Fibroblast of skin of right quadriceps (primary cell): ENCODE measurements around the gene ADAM33.

Source experiments
- DNase-seq: peaks from one replicate; pipeline ENCODE4 v3.0.0-alpha.2; 2013

Gene ADAM33

DNA sequence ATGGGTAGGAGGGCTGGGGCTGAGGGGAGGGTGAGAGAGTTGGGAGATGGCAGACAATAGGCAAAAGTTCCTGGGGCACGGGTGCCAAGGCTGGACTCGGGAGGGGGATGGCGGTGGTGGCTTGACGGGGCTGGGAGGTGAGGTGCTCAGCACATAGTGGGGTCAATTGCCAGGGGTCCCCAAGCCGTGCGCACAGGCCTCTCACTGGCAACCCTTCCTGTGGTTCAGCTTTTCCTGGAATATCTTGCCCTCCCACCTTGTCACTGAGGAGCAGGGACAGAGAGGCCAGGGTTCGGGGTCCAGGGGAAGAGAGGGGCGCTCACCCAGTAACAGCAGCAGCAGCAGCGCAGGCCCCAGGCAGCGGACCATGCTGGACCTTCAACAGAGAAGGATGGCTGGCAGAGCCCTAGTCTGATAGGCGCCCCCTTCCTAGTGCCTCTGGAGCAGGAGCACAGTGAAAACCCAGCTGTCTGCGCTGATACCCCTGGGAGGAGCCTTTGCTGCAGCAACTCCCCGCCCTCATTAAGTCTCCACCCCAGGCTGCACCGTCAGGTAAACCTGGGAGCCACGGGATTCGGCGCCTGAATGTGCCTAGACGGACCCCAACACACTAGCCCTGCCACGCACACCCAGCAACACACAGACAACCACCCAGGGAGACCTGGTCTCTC lies 18.6 kb downstream of the ADAM33 start, which contains the start of gene GFRA4:
Gene GFRA4 (minus strand): TSS at position 369 of the 671 bp plus-strand sequence. CDS start 0 bp downstream, at position 369.
- DNase-seq, result no peak

GRCh38 chr20:3661814-3662665 lies 19.8 kb downstream of the ADAM33 start:
- no peak for DNase-seq

GRCh38 chr20:3661060-3661813 lies 20.6 kb downstream of the ADAM33 start:
- no peak for DNase-seq

GRCh38 chr20:3660262-3661059 lies 21.3 kb downstream of the ADAM33 start:
- DNase-seq, result no peak

DNA sequence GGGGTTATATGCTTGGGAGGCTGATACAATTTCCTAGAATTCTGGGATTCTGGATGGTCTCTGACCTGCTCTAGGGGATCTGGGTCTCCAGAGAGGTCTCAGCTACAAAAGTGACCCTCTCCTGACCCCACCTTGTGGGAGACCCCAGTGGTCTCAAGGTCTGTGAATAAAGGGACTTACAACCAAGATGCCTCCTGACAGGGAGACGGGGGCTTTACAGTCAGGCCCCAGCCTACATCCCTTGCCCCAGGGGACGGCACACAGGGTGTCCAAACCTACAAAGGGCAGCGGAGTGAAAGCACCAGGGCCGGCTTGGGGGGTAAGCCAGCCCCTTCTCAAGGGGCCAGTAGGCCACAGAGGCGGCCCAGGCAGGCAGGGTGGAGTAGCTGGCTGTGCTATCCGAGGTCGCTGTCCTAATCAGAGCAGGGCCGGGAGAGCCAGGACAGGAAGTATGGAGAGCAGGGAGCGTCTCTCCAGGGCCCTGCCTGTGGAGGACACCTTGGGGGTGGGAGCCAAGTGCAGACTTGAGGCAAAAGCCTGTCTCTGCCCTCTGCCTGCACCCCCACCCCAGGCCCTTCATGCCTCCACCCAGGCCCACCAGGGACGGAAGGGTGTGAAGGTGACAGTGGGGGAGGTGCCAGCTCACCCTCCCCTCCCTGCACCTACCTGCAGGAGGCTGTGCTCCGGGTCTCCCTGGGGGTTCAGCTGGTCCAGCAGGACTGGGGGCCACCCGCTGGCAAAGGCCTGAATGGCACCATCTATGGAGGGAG lies 22.1 kb downstream of the ADAM33 start:
- no peak for DNase-seq

DNA sequence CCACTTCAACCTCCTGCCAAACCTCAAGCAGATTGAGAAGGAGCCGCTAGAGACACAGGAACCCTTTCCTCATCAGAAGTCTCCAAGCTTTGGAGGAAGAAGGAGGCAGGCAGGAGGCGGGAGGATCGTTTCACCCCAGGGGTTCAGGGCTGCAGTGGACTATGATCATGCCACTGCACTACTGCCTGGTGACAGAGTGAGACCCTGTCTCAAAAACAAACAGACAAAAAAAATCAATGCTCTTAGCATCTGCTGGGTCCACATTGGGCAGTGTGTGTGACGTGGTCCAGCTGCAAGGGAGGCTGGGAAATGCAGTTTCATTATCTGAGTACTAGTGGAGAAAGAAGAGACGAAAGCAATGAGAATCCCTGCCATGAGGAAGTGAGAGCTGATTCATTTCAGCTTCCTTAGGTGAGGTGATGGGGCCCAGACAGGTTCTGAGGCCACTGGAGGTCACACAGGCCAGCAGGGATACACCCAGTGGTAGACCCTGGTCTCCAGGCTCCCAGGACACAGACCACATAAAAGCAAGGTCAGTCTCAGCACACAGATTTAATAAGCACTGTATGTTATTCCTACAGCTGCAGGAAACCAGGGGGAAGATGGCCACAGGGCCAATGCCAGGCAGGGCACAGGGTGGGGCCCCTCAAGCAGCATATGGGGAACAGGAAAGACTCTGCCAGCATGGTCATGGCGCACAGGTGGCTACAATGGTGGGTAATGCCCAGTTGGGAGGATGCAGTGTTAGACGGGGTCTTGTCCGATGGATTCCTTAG lies 22.9 kb downstream of the ADAM33 start:
- DNase-seq, result no peak

- DNase-seq, result no peak
These were observed 23.6 kb downstream of the ADAM33 start for GRCh38 chr20:3658019-3658715.

GRCh38 chr20:3655131-3655405 lies 26.7 kb downstream of the ADAM33 start:
- no peak for DNase-seq

DNA sequence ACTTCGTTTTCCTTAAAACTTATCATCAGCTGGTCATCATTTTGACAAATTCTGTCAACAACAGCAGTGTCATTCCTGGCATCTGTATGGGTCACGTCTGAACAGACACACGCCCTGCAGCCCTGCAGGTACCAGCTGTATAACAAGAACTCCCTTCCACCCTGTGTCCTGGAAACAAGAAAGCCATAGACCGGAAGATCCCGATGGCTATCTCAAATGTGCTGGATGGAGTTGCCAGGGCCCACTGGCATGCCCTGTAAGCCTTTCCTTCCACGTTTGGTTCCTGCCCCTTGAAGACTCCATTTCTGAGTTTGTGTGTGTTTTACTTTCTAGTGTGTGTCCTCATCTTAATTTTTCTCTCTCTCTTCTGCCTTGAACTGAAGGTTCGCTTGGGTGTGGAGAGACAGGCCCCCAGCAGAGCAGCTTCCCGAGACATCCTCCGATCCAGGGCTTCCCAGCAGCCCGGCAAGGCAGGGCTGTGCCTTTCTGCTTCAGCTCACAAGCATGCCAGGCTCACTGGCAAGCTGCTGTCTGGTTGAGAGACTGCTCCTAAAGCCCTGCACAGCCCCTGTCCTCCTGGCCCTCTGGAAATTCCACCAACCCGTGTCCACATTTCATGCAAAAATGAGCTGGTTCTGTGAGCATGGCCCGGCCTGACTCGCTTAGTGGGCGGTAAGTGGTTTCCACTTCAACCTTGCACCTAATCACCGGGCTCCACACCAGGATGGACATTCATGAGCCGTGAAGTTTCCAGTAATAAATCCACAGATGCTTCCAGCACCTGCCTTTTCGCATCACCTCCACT lies 27.3 kb downstream of the ADAM33 start:
- DNase-seq, result no peak

GRCh38 chr20:3653921-3654320 lies 27.9 kb downstream of the ADAM33 start:
- no peak for DNase-seq

GRCh38 chr20:3652676-3653596 lies 28.9 kb downstream of the ADAM33 start:
- no peak for DNase-seq

DNA sequence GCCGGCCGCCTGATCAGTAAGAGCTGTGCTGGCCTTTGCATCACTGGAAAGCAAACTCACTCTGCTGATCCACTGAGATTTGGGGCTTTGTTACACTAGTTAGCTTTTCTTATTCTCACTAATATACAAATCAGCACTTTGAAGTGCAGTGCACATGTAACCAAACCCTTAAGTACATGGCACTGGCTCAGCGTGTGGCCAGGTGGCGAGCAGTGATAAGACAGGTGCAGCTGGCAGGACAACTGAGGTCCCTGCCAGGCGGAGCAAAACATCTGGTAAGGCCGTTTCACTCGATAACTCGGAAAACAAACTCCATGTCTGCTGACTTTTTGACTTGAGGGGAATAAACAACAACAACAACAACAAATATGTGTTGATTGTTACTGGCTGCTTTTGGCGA lies 29.6 kb downstream of the ADAM33 start:
- DNase-seq, result no peak

GRCh38 chr20:3651204-3651962 lies 30.4 kb downstream of the ADAM33 start:
- no peak for DNase-seq

DNA sequence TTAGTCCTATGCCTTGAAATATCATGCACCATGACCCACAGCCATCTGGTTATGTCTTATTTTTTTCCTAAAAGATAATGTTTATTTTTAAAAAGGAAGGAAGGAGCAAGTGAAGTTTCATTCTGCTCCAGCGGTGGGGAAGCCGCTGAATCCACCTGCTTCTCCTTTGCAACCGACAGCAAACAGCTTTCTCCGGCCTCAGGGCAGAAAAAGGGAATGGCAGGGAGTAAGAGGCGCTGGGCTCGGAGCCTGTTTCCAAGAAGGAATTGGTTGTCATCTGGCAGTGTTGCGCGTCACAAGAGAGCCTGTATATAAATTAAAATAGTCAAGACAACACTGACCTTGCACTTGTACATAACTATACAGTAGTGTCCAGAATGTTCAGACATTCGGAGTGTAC lies 32.9 kb downstream of the ADAM33 start:
- DNase-seq, result no peak

GRCh38 chr20:3647473-3647872 lies 34.3 kb downstream of the ADAM33 start:
- DNase-seq, result no peak

DNA sequence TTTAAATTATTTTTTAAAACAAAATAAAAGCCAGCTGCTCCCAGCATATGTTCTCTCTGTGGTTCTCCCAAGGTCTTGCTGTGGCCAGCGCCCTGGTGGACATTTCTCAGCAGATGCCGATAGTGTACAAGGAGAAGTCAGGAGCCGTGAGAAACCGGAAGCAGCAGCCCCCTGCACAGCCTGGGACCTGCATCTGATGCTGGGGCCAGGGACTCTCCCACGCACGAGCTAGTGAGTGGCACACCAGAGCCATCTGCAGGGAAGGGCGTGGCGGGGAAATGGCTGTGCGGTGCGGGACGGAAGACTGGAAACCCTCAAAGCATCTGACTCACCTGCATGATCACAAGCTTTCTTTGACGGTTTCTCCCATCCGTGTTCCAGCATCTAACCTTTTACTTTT lies 35.2 kb downstream of the ADAM33 start:
- no peak for DNase-seq

DNA sequence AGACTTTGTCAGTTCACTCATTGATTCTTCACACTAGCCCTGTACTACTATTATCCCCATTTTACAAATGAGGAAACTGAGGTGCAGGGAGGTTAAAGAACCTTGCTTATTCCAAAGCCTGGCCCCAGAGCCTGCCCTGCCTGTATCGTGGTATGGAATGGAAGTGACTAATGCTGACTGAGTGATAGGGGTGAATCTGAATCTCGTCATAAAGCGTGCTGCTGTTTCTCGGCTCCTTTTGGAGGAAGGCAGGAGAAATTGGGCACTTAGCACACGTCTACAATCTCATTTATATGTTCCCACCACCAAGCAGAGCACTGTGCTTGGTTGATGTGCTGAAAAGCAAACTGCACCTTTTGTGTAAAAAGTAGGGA lies 35.8 kb downstream of the ADAM33 start:
- no peak for DNase-seq
